HG03558 (cell line): ENCODE measurements around the gene ERRFI1.
"Not testable (repeated sequence)": the region's sequence is repeated elsewhere in the genome, so short reads cannot be mapped to it uniquely, and the experiment has no call there.

Experiments used
- ATAC-seq: cut with Tn5 transposase; IDR thresholded peaks from one replicate; pipeline ENCODE4 v1.9.1; 2021; ENCODE audit warnings: moderate number of reproducible peaks; ENCODE audit not compliant: unreplicated experiment; ENCODE audit errors: extremely low read depth

ERRFI1 gene, protein sequence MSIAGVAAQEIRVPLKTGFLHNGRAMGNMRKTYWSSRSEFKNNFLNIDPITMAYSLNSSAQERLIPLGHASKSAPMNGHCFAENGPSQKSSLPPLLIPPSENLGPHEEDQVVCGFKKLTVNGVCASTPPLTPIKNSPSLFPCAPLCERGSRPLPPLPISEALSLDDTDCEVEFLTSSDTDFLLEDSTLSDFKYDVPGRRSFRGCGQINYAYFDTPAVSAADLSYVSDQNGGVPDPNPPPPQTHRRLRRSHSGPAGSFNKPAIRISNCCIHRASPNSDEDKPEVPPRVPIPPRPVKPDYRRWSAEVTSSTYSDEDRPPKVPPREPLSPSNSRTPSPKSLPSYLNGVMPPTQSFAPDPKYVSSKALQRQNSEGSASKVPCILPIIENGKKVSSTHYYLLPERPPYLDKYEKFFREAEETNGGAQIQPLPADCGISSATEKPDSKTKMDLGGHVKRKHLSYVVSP

DNA sequence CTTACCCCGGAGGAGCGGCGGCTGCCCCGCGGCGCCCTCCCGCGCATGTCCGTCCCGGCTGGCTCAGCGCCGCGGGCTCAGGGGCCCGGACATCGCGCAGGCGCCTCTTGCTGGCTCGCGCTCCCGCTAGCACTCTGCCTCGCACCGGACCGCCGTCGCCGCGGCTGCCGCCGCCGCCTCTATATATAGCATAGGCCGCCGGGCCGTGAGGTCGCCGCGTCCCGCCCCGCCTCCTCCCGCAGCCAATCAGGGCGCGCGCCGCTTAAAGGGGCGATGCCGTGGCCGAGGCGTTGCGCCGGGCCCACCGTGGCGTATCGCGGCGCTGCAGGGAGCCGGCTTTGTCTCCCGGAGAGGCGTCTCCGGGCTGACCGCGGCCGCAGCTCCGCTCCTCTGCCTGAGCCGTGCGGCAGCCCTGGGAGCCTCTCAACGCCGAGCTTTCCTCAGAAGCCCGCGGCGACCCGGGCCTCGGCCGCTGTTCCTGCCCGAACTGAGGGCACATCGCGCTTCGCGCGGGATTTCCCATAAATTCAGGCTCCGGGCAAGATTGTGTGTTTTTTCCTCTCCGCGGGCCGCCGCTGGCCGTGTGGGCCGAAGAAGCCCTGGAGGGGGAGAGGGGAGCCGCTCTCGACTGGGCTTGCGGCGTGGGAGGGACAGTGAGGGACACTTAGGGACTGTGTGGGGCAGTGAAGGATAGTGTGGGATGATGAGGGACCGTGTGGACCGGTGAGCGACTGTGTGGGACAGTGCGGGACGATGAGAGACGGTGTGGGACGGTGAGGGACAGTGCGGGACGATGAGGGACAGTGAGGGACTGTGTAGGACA lies at the start of gene ERRFI1:
Gene ERRFI1, minus strand, starts transcription at position 157 of the 823 bp plus-strand sequence. CDS start 10,690 bp downstream, outside the sequence.
- ATAC-seq: peak; percentile 70

DNA sequence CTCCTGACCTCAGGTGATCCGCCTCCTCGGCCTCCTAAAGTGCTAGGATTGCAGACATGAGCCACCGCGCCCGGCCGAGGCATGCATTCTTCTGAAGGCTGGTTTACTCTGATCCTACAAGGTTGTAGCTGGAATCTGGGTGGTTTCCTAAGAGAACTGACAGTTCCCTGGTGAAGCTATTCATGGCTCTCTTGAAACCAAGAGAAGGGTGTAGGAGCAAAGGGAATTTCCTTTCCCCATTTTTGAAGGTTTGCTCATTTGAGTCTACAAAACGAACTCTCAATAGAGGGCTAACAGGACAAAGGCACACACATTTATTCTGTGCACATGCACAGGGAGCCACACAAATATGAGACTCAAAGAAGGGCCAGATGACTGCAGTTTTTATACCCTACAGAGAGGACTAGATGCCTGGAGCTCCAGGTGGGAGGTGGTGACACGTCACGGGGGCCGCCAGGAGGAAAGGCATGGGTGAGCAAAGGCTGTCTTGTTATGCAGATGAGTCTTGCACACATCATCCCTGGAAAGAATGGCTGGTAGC lies 49.5 kb upstream of the ERRFI1 start:
- ATAC-seq: no peak

DNA sequence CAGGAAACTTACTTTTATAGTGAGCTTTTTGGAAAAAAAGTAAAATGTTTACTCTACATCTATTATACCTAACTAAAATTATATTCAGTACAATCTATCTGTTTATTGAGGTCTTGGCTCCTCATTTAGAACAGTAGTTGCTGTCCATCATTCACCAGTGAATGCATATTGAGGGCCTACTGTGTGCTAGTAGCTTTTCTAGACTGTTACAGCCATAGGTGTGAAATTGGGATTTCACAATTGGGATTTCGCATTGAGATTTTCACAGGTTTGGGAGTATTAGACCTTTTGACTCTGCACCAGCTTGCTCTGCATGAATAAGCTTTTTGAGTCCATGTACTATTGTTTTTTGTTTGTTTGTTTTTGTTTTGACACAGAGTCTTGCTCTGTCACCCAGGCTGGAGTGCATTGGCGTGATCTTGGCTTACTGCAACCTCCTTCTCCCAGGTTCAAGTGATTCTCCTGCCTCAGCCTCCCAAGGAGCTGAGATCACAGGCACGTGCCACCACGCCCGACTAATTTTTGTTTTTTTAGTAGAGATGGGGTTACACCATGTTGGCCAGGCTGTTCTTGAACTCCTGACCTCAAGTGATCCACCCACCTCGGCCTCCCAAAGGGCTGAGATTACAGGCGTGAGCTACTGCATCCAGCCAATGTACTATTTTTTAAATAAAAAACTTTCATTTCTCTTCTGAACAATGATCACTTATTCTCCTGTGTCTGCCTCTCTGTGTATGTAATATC lies 47.2 kb upstream of the ERRFI1 start:
- ATAC-seq: no peak

DNA sequence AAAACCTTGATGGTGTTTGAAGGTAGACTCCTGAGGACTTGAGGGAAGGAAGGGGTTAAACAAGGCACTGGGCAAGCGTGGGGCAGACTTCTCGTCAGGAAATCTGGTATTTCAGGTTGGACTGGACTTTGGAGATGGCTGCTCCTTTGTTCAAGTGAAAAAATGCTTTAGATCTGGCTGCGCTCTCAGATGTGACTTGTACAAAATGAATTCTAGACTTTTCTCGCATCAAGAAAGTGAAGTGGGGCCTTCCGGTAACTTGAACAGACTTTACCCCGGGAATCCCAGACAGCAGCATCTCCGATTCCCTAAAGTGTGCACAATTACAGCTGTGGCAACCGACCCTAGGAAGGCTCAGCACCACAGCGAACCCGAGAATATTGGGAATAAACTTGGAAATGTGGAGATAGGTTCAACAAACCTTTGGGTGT lies 44.3 kb upstream of the ERRFI1 start:
- ATAC-seq: no peak

DNA sequence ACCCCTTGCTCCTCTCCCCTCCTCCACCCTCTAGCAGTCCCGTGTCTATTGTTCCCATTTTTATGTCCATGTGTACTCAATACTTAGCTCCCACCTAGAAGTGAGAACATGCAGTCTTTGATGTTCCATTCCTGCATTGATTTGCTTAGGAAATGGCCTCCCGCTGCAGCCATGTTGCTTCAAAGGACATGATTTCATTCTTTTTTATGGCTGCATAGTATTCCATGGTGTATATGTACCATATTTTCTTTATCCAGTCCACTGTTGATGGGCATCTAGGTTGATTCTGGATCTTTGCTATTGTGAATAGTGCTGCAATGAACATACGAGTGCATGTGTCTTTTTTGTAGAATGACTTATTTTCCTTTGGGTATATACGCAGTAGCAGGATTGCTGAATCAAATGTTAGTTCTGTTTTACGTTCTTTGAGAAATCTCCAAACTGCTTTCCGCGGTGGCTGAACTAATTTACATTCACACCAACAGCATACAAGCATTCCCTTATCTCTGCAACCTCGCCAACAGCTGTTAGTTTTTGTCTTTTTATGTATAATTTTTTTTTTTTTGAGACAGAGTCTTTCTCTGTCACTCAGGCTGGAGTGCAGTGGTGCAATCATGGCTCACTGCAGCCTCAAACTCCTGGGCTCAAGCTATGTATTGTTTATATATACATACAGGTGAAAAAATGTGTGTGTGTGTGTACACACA lies 43.7 kb upstream of the ERRFI1 start:
- ATAC-seq: not testable (repeated sequence)

DNA sequence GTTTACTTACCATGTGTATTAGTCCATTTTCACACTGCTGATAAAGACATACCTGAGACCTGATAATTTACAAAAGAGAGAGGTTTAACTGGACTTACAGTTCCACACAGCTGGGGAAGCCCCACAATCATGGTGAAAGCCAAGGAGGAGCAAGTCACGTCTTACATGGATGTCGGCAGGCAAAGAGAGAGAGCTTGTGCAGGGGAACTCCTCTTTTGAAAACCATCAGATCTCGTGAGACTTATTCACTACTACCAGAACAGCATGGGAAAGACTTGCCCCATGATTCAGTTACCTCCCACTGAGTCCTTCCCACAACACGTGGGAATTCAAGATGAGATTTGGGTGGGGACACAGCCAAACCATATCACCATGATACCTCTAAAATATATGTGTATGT lies 39.3 kb upstream of the ERRFI1 start:
- no peak for ATAC-seq

DNA sequence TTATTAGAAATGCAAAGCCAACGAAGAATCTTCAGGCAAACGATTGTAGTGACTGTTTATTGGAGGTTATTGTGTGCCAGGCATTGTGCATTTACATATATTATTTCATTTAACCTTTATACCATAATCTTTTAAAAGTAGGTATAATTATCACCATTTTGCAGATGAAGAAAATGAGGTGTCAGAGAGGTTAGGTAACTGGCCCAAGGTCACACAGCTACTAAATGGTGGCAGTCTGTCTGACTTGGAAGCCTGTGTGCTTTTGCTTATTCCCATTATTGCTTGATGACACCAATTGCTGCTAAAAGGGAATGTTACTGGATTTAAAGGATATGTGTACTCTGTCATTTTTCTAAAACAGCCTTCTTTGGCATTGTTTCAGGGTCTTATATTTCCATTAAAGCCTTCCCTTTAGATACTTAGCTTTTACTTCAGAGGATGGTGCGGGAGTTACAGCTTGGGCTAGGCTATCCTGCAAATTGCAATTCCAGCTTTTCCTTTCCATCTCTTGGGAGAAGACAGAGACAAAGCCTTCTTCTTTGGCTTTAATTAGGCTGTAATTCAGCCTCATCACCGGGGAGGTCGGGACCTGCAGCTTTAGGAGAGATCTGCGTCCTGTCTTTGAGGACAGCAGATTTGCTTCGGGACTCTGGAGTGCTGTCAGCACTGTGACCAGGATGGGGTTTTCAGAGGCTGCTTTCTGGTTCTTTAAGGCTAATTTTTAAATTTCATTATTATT lies 37.4 kb upstream of the ERRFI1 start:
- no peak for ATAC-seq

DNA sequence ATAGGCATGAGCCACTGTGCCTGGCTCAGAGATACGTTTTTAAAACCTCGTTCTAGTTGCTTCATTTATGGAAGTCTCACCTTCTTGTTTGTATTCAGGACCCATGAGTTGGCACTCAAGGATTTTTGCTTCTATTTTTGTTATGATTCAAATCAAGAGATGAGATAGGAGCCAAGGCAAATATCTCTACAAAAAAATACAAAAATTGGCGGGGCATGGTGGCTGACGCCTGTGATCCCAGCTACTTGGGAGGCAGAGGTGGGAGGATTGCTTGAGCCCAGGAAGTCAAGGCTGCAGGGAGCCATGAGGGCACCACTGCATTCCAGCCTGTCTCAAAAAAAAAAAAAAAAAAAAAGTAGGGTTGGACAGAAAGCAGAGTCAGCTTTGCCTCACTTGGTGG lies 36.8 kb upstream of the ERRFI1 start:
- ATAC-seq: no peak

DNA sequence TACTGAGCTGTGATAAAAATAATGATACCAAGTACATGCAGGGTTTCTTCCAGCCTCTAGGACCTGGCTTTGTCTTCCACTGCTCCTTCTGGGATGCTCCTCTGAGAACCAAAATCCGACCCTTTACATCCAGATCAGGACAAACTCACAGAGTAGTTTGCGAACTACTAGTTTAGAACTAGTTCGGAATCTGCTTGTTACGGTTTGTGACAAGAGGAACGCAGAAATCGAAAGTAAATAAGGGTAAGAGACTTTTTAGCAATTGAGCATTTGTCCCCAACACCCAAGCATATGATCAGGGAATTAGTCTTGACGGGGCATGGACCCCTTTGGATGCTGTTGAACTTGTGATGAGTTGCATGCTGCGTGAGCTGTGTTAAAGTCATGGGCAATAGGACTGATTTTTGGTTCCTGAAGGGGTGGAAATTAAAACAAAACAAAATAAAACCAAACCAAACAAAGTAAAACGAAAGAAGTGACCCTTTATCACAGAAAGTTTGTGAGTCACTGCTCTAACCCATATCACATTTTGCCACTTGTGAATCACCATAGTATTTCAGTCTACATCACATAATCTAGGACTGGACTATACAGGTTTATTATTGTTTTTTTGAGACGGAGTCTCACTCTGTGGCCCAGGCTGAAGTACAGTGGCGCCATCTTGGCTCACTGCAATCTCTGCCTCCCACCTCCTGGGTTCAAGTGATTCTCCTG lies 35.7 kb upstream of the ERRFI1 start:
- no peak for ATAC-seq

DNA sequence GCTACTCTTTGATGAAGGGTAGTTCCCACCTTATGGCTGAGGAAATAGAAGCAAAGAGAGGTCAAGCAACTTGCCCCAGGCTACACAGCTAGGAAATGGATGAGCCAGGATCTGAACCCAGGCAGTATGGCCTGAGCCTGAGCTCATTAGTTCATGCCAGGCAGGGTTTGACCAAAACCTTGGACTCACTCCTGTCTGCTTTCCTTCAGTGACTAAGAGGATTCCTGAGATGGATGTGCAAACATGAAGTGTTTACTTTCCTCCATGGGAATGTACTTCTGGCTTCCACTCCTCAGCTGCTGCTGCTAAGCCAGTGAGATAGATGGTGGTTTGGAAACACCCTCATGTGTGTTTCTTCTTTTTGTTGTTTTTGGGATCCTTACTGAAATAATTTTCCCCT lies 35.1 kb upstream of the ERRFI1 start:
- ATAC-seq: no peak

DNA sequence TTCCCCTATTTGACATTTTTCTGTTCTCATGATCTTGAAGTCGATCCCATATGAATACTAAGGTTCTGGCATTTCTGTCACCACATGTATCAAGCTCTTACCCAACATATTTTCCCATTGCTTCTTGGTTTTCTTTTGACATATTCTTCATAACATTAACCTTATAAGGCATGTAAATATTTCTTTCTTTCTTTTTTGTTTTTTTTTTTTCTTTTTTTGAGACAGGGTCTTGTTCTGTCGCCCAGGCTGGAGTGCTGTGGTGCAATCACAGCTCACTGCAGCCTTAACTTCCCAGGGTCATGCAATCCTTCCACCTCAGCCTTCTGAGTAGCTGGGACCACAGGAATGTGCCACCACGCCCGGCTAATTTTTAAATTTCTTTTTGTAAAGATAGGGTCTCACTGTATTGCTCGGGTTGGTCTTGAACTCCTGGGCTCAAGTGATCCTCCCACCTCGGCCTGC lies 33.1 kb upstream of the ERRFI1 start:
- no peak for ATAC-seq

DNA sequence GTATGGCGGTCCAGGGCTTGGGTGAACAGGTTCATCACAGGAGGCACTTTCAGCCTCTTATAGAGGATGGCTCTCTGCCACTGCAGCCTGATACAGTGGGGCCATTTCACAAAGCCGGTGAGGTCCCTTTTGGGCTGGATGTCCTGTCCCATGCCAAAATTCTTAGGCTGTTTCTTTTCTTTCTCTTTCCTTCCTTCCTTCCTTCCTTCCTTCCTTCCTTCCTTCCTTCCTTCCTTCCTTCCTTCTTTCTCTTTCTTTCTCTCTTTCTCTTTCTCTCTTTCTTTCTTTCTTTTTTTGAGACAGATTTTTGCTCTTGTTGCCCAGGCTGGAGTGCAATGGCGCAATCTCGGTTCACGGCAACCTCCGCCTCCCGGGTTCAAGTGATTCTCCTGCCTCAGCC lies 31.7 kb upstream of the ERRFI1 start:
- ATAC-seq: not testable (repeated sequence)

DNA sequence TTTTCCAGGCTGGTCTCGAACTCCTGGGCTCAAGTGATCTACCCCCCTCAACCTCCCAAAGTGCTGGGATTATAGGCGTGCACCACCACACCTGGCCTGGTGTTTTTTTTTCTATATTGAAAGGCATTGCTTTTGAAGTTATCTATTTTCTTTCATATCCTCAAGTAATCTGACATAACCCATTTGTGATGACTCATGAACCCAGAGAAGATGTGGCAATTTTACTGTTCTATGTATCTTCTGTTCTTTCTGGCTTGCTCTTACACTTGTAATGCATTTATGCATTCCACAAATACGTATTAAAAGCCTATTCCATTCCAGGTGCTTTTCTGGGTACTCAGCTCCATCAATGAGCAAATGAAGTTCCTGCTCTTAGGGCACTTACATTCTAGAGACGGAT lies 29.9 kb upstream of the ERRFI1 start:
- ATAC-seq: no peak

DNA sequence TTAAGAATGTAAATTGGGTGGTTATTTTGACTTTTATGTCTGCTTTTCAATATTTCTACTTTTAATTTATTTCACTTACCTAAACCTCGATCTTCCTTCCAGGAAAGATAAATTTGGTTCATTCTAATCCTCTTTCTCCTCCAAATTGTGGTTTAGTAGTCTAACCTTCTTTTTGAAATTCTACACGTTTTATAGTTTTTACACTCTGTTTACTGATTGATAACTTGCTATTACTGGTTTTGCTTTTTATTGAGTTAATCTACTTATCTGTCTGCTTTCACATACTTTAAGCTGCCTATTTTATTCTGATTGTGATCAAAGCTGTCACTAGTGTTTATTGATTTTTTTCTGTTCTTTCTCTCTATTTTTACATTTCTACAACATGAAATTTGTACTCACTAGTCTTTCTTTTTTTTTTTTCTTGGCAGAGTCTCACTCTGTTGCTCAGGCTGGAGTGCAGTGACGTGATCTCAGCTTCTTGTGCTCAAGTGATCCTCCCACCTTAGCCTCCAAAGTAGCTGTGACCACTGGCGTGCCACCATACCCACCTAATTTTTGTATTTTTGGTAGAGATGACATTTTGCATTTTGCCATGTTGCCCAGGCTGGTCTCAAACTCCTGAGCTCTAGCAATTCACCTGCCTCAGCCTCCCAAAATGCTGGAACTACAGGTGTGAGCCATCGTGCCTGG lies 27.9 kb upstream of the ERRFI1 start:
- ATAC-seq: no peak

DNA sequence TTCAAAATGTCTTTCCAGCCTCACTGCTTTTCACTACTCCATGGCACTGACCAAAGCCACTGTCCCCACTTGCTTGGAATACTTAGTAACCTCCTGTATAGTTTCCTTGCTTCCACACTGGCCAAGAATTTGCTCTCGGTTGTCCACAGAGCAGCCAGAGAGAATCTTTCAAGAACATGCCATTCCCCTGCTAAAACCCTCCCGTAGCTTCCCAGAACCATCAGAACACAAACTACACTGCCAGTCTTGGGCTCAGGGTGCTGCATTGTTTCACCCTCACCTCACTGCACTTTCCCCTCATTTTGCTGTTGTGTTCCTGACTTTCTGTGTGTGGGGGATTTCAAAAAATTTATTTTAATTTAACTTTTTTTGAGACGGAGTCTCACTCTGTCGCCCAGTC lies 25.5 kb upstream of the ERRFI1 start:
- no peak for ATAC-seq

DNA sequence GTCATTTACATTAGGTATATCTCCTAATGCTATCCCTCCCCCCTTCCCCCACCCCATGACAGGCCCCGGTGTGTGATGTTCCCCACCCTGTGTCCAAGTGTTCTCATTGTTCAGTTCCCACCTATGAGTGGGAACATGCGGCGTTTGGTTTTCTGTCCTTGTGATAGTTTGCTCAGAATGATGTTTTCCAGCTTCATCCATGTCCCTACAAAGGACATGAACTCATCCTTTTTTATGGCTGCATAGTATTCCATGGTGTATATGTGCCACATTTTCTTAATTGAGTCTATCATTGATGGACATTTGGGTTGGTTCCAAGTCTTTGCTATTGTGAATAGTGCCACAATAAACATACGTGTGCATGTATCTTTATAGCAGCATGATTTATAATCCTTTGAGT lies 23.1 kb upstream of the ERRFI1 start:
- ATAC-seq: not testable (repeated sequence)

DNA sequence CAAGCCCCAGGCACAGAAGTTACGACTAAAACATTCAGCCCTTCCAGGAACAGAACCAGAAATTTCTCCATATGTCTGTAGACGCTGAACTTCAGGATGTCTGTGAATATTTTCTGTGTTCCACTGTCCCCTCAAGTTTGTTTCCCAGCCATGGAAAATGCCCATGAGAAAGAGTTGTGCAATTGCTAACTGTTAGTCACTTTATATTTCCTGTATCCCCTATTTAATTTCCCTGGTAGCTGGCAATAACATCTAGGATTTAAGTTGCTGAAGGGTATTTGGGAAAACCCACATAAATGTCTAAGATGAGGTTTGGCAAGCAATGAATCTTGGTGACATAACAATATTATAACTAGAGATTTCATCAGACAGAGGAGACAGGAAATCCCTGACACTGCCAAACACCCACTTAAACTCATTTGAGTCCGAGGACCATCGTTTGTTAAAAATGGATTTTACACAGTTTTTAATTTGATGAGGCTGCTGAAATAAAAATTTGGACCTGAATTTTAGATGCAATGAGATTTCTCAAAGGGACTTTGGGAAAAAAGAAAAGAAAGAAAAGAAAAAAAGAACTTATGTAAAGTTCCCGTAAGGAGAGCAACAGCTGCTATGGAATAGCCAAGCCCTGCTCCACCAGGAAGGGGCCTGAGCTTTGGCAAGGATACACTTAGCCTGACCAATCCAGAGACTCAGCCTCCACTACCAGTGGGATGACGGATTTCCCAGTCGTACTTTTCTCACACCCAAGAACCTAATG lies 21.8 kb upstream of the ERRFI1 start:
- ATAC-seq: no peak
